B cell (primary cell): ENCODE measurements around the gene SENP1. TPM values are rescaled to one million over a fixed set of nuclear protein-coding genes. Genes with fewer than 3 reads are reported as not detected.

Experiments used
- ATAC-seq: fragments of 200-7000 bp; cut with Tn5 transposase; one replicate; pipeline ENCODE4 v1.10.0; 2021; ENCODE audit warnings: low read depth, mild to moderate bottlenecking, moderate number of reproducible peaks, moderate library complexity
- CTCF ChIA-PET: fragments of 350-600 bp; sonication (Branson Sonifier 250); formaldehyde crosslinking; loops from one replicate; lab custom pipeline; 2021; ENCODE audit warnings: antibody characterized with exemption, inconsistent platforms; lab: Charles Lee
- POLR2A ChIA-PET: fragments of 350-600 bp; sonication (Branson Sonifier 250); formaldehyde crosslinking; loops from one replicate; lab custom pipeline; 2021; ENCODE audit warnings: antibody characterized with exemption; lab: Charles Lee
- DNase-seq: peaks from one replicate; pipeline ENCODE4 v3.0.0; 2013
- H2AFZ ChIP-seq: 2 replicates; pipeline ENCODE4 v1.6.1; 2012; ENCODE audit warnings: mild to moderate bottlenecking, low read depth, low read length; ENCODE audit not compliant: insufficient read depth, poor library complexity, severe bottlenecking
- H3K27ac ChIP-seq, 2 donors: 1 replicate in 1 of 2; 2 replicates in 1 of 2; pipeline ENCODE4 v1.5.1; 2012 to 2013; ENCODE audit warnings: low read length in 2 of 2, mild to moderate bottlenecking in 2 of 2, moderate library complexity in 1 of 2
- H3K27me3 ChIP-seq, 4 experiments: fragments of 200-600 bp in 1 of 4; sonication (generic) in 1 of 4; replicated peaks in 1 of 4; 1 replicate in 2 of 4; 2 replicates in 2 of 4; pipeline versions ENCODE4 v1.6.1 to v1.7.0; 2013 to 2016; ENCODE audit warnings: low read length in 3 of 4, mild to moderate bottlenecking in 2 of 4, mixed read lengths in 1 of 4, moderate library complexity in 1 of 4; ENCODE audit not compliant: insufficient read depth in 4 of 4, control insufficient read depth in 3 of 4; ENCODE audit errors: control extremely low read depth in 1 of 4
- H3K36me3 ChIP-seq, 2 experiments: replicated peaks in 1 of 2; 1 replicate in 1 of 2; 2 replicates in 1 of 2; pipeline versions ENCODE4 v1.6.1 to v1.7.1; 2013; ENCODE audit warnings: low read length in 1 of 2; ENCODE audit not compliant: insufficient read depth in 2 of 2, control insufficient read depth in 1 of 2; ENCODE audit errors: control extremely low read depth in 1 of 2, extremely low read depth in 1 of 2
- H3K4me1 ChIP-seq, 2 donors: fragments of 200-600 bp in 1 of 2; sonication (generic) in 1 of 2; 1 replicate in 1 of 2; 2 replicates in 1 of 2; pipeline versions ENCODE4 v1.5.1 to v1.6.1; 2013 to 2017; ENCODE audit warnings: low read length in 2 of 2; ENCODE audit not compliant: control insufficient read depth in 2 of 2, insufficient read depth in 2 of 2
- H3K4me2 ChIP-seq: replicated peaks from 2 replicates; pipeline ENCODE3; 2012; ENCODE audit warnings: mild to moderate bottlenecking, low read depth, low read length; ENCODE audit not compliant: poor library complexity, severe bottlenecking
- H3K4me3 ChIP-seq, 5 experiments: fragments of 200-600 bp in 1 of 5; sonication (generic) in 1 of 5; 1 replicate in 3 of 5; 2 replicates in 2 of 5; pipeline versions ENCODE4 v1.5.1 to v1.7.0; 2011 to 2016; ENCODE audit warnings: low read length in 4 of 5, mild to moderate bottlenecking in 4 of 5, low read depth in 2 of 5, control low read depth in 1 of 5, moderate library complexity in 1 of 5; ENCODE audit not compliant: insufficient read depth in 1 of 5; ENCODE audit errors: control extremely low read depth in 1 of 5, extremely low read depth in 1 of 5
- H3K79me2 ChIP-seq: fragments of 200-600 bp; sonication (generic); one replicate; pipeline ENCODE4 v1.6.0; 2016; ENCODE audit warnings: low read length; ENCODE audit not compliant: control insufficient read depth, insufficient read depth
- H3K9ac ChIP-seq: fragments of 200-600 bp; sonication (generic); 2 replicates; pipeline ENCODE4 v1.6.1; 2017; ENCODE audit warnings: mild to moderate bottlenecking, low read length, moderate library complexity
- H3K9me3 ChIP-seq, 3 donors: one replicate each; pipeline versions ENCODE4 v1.6.1 to v1.7.1; 2013; ENCODE audit warnings: low read length in 2 of 3; ENCODE audit not compliant: control insufficient read depth in 2 of 3, insufficient read depth in 1 of 3; ENCODE audit errors: control extremely low read depth in 1 of 3
- H4K20me1 ChIP-seq: 2 replicates; pipeline ENCODE4 v1.6.0; 2012; ENCODE audit warnings: mild to moderate bottlenecking, low read length; ENCODE audit not compliant: insufficient read depth, control insufficient read depth, poor library complexity, severe bottlenecking
- H3K27ac Mint-ChIP-seq: one replicate; pipeline ENCODE4 v1.8.0; 2021; ENCODE audit warnings: mixed read lengths
- H3K27me3 Mint-ChIP-seq: one replicate; pipeline ENCODE4 v1.8.0; 2021; ENCODE audit warnings: mixed read lengths
- H3K4me1 Mint-ChIP-seq: one replicate; pipeline ENCODE4 v1.8.0; 2021; ENCODE audit warnings: mixed read lengths
- H3K4me3 Mint-ChIP-seq: one replicate; pipeline ENCODE4 v1.8.0; 2021; ENCODE audit warnings: mixed read lengths
- H3K9me3 Mint-ChIP-seq: one replicate; pipeline ENCODE4 v1.8.0; 2022; ENCODE audit warnings: mixed read lengths; ENCODE audit not compliant: insufficient read depth
- EZH2 ChIP-seq: IDR thresholded peaks from 2 replicates; pipeline ENCODE4 v1.6.1; 2012; ENCODE audit warnings: borderline replicate concordance, low read depth, mild to moderate bottlenecking, moderate library complexity, low read length; ENCODE audit not compliant: insufficient read depth, poor library complexity, severe bottlenecking
- WGBS: methylation state at CpG from one replicate; pipeline ENCODE4 v1.1.5; 2013; ENCODE audit warnings: missing lambda C conversion rate; ENCODE audit not compliant: insufficient coverage; 5-methylcytosine and 5-hydroxymethylcytosine counted together
- intact Hi-C: fragments of 100-400 bp; cut with micrococcal nuclease; formaldehyde crosslinking; loops from one replicate; pipeline ENCODE4 v1.10.0; 2022
- polyA plus RNA-seq: library from polyadenylated mRNA; depleted of rRNA; stranded (reverse); fragments of >200 nt; gene quantifications from 2 replicates; pipeline ENCODE4 v1.2.3, GENCODE V29; 2012
- total RNA-seq, 2 donors: library from RNA; stranded (reverse); fragments of 120-200 nt in 1 of 2; gene quantifications; 1 replicate in 1 of 2; 2 replicates in 1 of 2; pipeline versions ENCODE4 v1.2.3 to v1.2.4, GENCODE V29; 2013 to 2022
- TF ChIP-seq, protein P1 (sequence below): fragments of 200-600 bp; IDR thresholded peaks from one replicate; pipeline ENCODE4 v1.8.0; 2022; ENCODE audit warnings: antibody characterized with exemption, mild to moderate bottlenecking

SENP1 gene
- total and polyA plus RNA-seq, 2 donors (not counting 1 experiment from before 2014, with no cell fraction given), result 7.3 to 44.8 TPM

DNA sequence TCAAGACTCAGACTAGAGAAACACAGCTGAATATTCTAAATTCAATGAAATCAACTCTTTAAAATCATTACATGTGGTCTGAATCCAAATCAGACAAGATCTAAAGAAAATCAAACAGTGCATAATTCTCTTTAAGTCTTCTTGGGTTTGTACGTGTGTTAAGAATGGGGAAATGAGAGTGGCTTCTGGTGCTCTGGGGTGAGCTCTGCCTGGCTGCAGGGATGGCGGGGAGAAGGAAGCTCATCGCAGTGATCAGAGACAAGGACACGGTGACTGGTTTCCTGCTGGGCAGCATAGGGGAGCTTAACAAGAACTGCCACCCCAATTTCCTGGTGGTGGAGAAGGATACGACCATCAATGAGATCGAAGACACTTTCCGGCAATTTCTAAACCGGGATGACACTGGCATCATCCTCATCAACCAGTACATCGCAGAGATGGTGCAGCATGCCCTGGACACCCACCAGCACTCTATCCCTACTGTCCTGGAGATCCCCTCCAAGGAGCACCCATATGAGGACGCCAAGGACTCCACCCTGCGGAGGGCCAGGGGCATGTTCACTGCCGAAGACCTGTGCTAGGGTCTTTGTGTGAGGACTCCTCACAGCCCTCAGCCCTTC is 20.9 kb downstream of the SENP1 start:
- peak overlapping the region; percentile 37 for H3K27ac Mint-ChIP-seq
- Histone ChIP-seq H3K4me2 (no peak overlapping the region), H2AFZ (no peak overlapping the region), H4K20me1 (no peaks in the 10 kb centered on the region), H3K4me3 (no peak overlapping the region), H3K27ac (peak overlapping the region in 1 of 2 donors; percentile 5), H3K79me2 (no peaks in the 10 kb centered on the region), H3K27me3 (no peaks in the 10 kb centered on the region), H3K4me1 (peaks cover 0 to 9% of the 10 kb centered on the region in 2 donors), H3K36me3 (peaks cover 0 to 62% of the 10 kb centered on the region in 2 experiments), H3K9me3 (no peaks in the 10 kb centered on the region), H3K9ac (no peak overlapping the region)
- no peaks in the 10 kb centered on the region for H3K9me3 Mint-ChIP-seq
- DNase-seq, result peak; percentile 49
- ChIA-PET CTCF (interaction anchor here (1.4 to 3.4 kb wide), 6 partner anchors 73 to 535 kb away, joined by 3 to 28 read pairs (median 7); partner anchors contain the start of gene ASB8), POLR2A (no interaction called here)
- H3K4me1 Mint-ChIP-seq, result peaks cover 5% of the 10 kb centered on the region
- 64% methylated on average over 12 of the region's 12 CpGs for WGBS
- ATAC-seq, result peak; percentile 43
- intact Hi-C loops, result loop anchor here (1.0 kb wide), 1 partner anchor 80 kb away; no protein-coding TSS in a partner anchor
- no peak overlapping the region for H3K4me3 Mint-ChIP-seq
- TF ChIP-seq, protein P1, sequence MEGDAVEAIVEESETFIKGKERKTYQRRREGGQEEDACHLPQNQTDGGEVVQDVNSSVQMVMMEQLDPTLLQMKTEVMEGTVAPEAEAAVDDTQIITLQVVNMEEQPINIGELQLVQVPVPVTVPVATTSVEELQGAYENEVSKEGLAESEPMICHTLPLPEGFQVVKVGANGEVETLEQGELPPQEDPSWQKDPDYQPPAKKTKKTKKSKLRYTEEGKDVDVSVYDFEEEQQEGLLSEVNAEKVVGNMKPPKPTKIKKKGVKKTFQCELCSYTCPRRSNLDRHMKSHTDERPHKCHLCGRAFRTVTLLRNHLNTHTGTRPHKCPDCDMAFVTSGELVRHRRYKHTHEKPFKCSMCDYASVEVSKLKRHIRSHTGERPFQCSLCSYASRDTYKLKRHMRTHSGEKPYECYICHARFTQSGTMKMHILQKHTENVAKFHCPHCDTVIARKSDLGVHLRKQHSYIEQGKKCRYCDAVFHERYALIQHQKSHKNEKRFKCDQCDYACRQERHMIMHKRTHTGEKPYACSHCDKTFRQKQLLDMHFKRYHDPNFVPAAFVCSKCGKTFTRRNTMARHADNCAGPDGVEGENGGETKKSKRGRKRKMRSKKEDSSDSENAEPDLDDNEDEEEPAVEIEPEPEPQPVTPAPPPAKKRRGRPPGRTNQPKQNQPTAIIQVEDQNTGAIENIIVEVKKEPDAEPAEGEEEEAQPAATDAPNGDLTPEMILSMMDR, result peak; percentile 3
- no peak for TF ChIP-seq EZH2
- H3K27me3 Mint-ChIP-seq, result no peaks in the 10 kb centered on the region

DNA sequence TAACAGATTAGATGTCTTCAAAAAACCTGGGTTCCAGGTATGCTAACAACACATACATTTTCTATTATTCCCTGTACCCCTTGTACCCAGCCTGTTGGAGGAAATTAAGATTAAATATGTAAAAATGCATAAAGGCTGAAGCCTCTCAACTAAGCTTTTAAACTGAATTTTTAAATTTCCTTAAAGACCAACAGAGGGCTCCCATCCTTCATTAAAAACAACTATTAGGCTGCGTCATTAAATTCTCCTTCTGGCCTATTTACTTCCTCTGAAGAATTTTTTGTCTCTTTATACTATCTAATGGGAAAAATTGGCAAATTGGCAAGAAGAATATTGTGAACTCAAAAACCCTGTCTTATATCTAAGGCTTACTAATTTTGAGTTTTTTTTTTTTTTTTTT is 21.8 kb downstream of the SENP1 start:
- H3K27ac Mint-ChIP-seq, result no peak overlapping the region

More for the DNA sequence above, 21.8 kb downstream of the SENP1 start:
- Histone ChIP-seq H3K9ac (no peak overlapping the region), H3K36me3 (peaks cover 0 to 60% of the 10 kb centered on the region in 2 experiments), H3K9me3 (no peaks in the 10 kb centered on the region), H3K27ac (no peak overlapping the region), H3K27me3 (no peaks in the 10 kb centered on the region), H3K4me3 (no peak overlapping the region), H2AFZ (no peak overlapping the region), H3K79me2 (no peaks in the 10 kb centered on the region), H4K20me1 (no peaks in the 10 kb centered on the region), H3K4me2 (no peak overlapping the region), H3K4me1 (peaks cover 0 to 9% of the 10 kb centered on the region in 2 donors)
- intact Hi-C loops, result loop anchor here (1.0 kb wide), 1 partner anchor 81 kb away; no protein-coding TSS in a partner anchor
- H3K27me3 Mint-ChIP-seq, result no peaks in the 10 kb centered on the region
- no peaks in the 10 kb centered on the region for H3K9me3 Mint-ChIP-seq
- H3K4me3 Mint-ChIP-seq, result no peak overlapping the region
- ChIA-PET POLR2A (no interaction called here), CTCF (interaction anchor here (0.6 to 3.4 kb wide), 14 partner anchors 18 to 536 kb away, joined by 3 to 28 read pairs (median 4); partner anchors contain the start of gene ASB8)
- peaks cover 5% of the 10 kb centered on the region for H3K4me1 Mint-ChIP-seq
- DNase-seq (peak; percentile 26), ATAC-seq (no peak)
- TF ChIP-seq EZH2, result no peak
- TF ChIP-seq, protein P1, result peak; percentile 35
- no CpG with 5 or more reads among the region's 1 CpG for WGBS
